Left ventricle myocardium inferior (tissue), 1 donor: ENCODE results near the gene KRTAP6-3. TPM values are rescaled to one million over a fixed set of nuclear protein-coding genes. Genes with fewer than 3 reads are reported as not detected.

Experiments
- DNase-seq: peaks from one replicate; pipeline ENCODE4 v3.0.0-alpha.2; 2020
- H3K27ac ChIP-seq: fragments of 200-600 bp; replicated peaks from 2 replicates; pipeline ENCODE4 v1.8.0; 2021
- H3K27me3 ChIP-seq: fragments of 200-600 bp; 2 replicates; pipeline ENCODE4 v1.8.0; 2021; ENCODE audit warnings: low read depth
- H3K36me3 ChIP-seq: fragments of 200-600 bp; 2 replicates; pipeline ENCODE4 v1.8.0; 2021
- H3K4me1 ChIP-seq: fragments of 200-600 bp; 2 replicates; pipeline ENCODE4 v1.8.0; 2021
- H3K4me3 ChIP-seq: fragments of 200-600 bp; 2 replicates; pipeline ENCODE4 v1.8.0; 2021; ENCODE audit warnings: mild to moderate bottlenecking, moderate library complexity
- H3K9me3 ChIP-seq: fragments of 200-600 bp; replicated peaks from 2 replicates; pipeline ENCODE4 v1.8.0; 2021
- CTCF ChIP-seq: fragments of 200-600 bp; IDR thresholded peaks from 2 replicates; pipeline ENCODE4 v1.8.0; 2021; ENCODE audit warnings: antibody characterized with exemption, mild to moderate bottlenecking, borderline replicate concordance
- intact Hi-C: fragments of 100-400 bp; cut with micrococcal nuclease; formaldehyde crosslinking; loops from one replicate; pipeline ENCODE4 v1.11.0; 2022
- total RNA-seq: library from RNA; stranded (reverse); fragmentation: NEBNext Ultra II Directional; extraction: Animal tissue kit (Norgen Biotek cat#: 25700); gene quantifications from one replicate; pipeline ENCODE4 v1.2.1, GENCODE V29; 2021
- donor health status: DM: no; HTN: yes; CAD: no; lungs with severe emphysema.

The KRTAP6-3 gene
- total RNA-seq, 1 donor from 2014 or later = not detected

GRCh38 chr21:30582870-30583269 is 9.4 kb upstream of the KRTAP6-3 start:
- H3K36me3 ChIP-seq = no peaks in the 10 kb centered on the region
- intact Hi-C loops = no loop called here
- H3K4me1 ChIP-seq = no peaks in the 10 kb centered on the region
- no peak overlapping the region for H3K27ac ChIP-seq
- no peak overlapping the region for H3K4me3 ChIP-seq
- no peak for DNase-seq
- H3K27me3 ChIP-seq = no peaks in the 10 kb centered on the region
- no peak for TF ChIP-seq CTCF
- H3K9me3 ChIP-seq = no peaks in the 10 kb centered on the region

- no peak within 1 kb of the TSS for H3K4me3 ChIP-seq
- intact Hi-C loops = no loop called here
- H3K9me3 ChIP-seq = no peaks in the 10 kb centered on the region
- no peaks in the 10 kb centered on the region for H3K27me3 ChIP-seq
- no peaks in the 10 kb centered on the region for H3K36me3 ChIP-seq
- no peak for TF ChIP-seq CTCF
- no peaks in the 10 kb centered on the region for H3K4me1 ChIP-seq
- H3K27ac ChIP-seq = no peak within 1 kb of the TSS
- no peak for DNase-seq
Observed at GRCh38 chr21:30590297-30590696, 1.9 kb upstream of the KRTAP6-3 start, which contains the start of gene KRTAP22-2. KRTAP22-2 (minus strand) TSS chr21:30590397.

- Histone ChIP-seq H3K36me3 (no peaks in the 10 kb centered on the region), H3K4me3 (no peak within 1 kb of the TSS), H3K9me3 (no peaks in the 10 kb centered on the region), H3K27me3 (no peaks in the 10 kb centered on the region), H3K27ac (no peak within 1 kb of the TSS), H3K4me1 (no peaks in the 10 kb centered on the region)
- DNase-seq = no peak
- TF ChIP-seq CTCF = no peak
- intact Hi-C loops = no loop called here
Observed at GRCh38 chr21:30598802-30599201, 6.6 kb downstream of the KRTAP6-3 start, which contains the start of gene KRTAP6-2. KRTAP6-2 (minus strand) TSS chr21:30598902; CDS start chr21:30598874, 28 bp downstream.

- no peaks in the 10 kb centered on the region for H3K27me3 ChIP-seq
- H3K9me3 ChIP-seq = no peaks in the 10 kb centered on the region
- no peak within 1 kb of the TSS for H3K27ac ChIP-seq
- H3K4me1 ChIP-seq = no peaks in the 10 kb centered on the region
- DNase-seq = no peak
- intact Hi-C loops = no loop called here
- no peak for TF ChIP-seq CTCF
- no peaks in the 10 kb centered on the region for H3K36me3 ChIP-seq
- no peak within 1 kb of the TSS for H3K4me3 ChIP-seq
Observed at GRCh38 chr21:30600787-30601186, 8.5 kb downstream of the KRTAP6-3 start, which contains the start of gene KRTAP22-1. KRTAP22-1 (plus strand) TSS chr21:30601087.

GRCh38 chr21:30605968-30606367 is 13.7 kb downstream of the KRTAP6-3 start:
- Histone ChIP-seq H3K36me3 (no peaks in the 10 kb centered on the region), H3K27ac (no peak overlapping the region), H3K27me3 (no peaks in the 10 kb centered on the region), H3K9me3 (peaks cover 12% of the 10 kb centered on the region), H3K4me1 (no peaks in the 10 kb centered on the region), H3K4me3 (no peak overlapping the region)
- DNase-seq = no peak
- no peak for TF ChIP-seq CTCF
- intact Hi-C loops = no loop called here

GRCh38 chr21:30612132-30612531 is 19.9 kb downstream of the KRTAP6-3 start:
- no peak for DNase-seq
- Histone ChIP-seq H3K4me1 (no peaks in the 10 kb centered on the region), H3K27me3 (no peaks in the 10 kb centered on the region), H3K9me3 (peaks cover 13% of the 10 kb centered on the region), H3K36me3 (no peaks in the 10 kb centered on the region), H3K4me3 (no peak overlapping the region), H3K27ac (no peak overlapping the region)
- intact Hi-C loops = no loop called here
- TF ChIP-seq CTCF = no peak
